A673 (cell line): ENCODE results near the gene HAPLN2. TPM values are rescaled to one million over a fixed set of nuclear protein-coding genes. Genes with fewer than 3 reads are reported as not detected.

Experiments used
- BruUV-seq: library from RNA; stranded (reverse); fragments of 400-500 nt; replicated peaks from 2 replicates; lab custom pipeline; 2021; lab: Mats Ljungman, UMichigan
- CTCF ChIA-PET: fragments of 300-600 bp; sonication (Branson Sonifier 250); formaldehyde crosslinking; loops from one replicate; lab custom pipeline; 2022; ENCODE audit warnings: antibody characterized with exemption; lab: Charles Lee
- POLR2A ChIA-PET: fragments of 300-600 bp; sonication (Branson Sonifier 250); formaldehyde crosslinking; loops from one replicate; lab custom pipeline; 2022; ENCODE audit warnings: antibody characterized with exemption; ENCODE audit not compliant: low non-redundant PET; lab: Charles Lee
- DNase-seq: peaks from one replicate; pipeline ENCODE4 v3.0.0-alpha.2; 2015; ENCODE audit warnings: low spot score
- H3K27ac ChIP-seq: fragments of 200-600 bp; sonication (generic); 2 replicates; pipeline ENCODE4 v1.5.1; 2016; ENCODE audit warnings: mixed run types, low read depth, mild to moderate bottlenecking, mixed read lengths, antibody characterized with exemption, low read length; ENCODE audit not compliant: poor library complexity, severe bottlenecking
- H3K27me3 ChIP-seq: fragments of 200-600 bp; sonication (generic); replicated peaks from 2 replicates; pipeline ENCODE4 v1.6.1; 2017; ENCODE audit warnings: mixed run types, low read depth, mild to moderate bottlenecking, mixed read lengths, antibody characterized with exemption, low read length; ENCODE audit not compliant: insufficient read depth, poor library complexity
- H3K36me3 ChIP-seq: fragments of 200-600 bp; sonication (generic); 2 replicates; pipeline ENCODE4 v1.6.1; 2016; ENCODE audit warnings: mixed run types, mild to moderate bottlenecking, mixed read lengths, antibody characterized with exemption, low read length; ENCODE audit not compliant: insufficient read depth, poor library complexity, severe bottlenecking
- H3K4me1 ChIP-seq: fragments of 200-600 bp; sonication (generic); 2 replicates; pipeline ENCODE4 v1.6.1; 2017; ENCODE audit warnings: mixed run types, mild to moderate bottlenecking, mixed read lengths, antibody characterized with exemption, low read length; ENCODE audit not compliant: insufficient read depth, poor library complexity, severe bottlenecking
- H3K4me3 ChIP-seq: fragments of 200-600 bp; sonication (generic); 2 replicates; pipeline ENCODE4 v1.5.1; 2016; ENCODE audit warnings: low read depth, mixed run types, mild to moderate bottlenecking, mixed read lengths, low read length; ENCODE audit not compliant: poor library complexity, severe bottlenecking
- H3K9me3 ChIP-seq: fragments of 200-600 bp; sonication (generic); 2 replicates; pipeline ENCODE4 v1.6.1; 2016; ENCODE audit warnings: mixed run types, low read depth, mild to moderate bottlenecking, mixed read lengths, antibody characterized with exemption, low read length; ENCODE audit not compliant: poor library complexity, severe bottlenecking
- EZH2 ChIP-seq: fragments of 200-600 bp; sonication (generic); IDR thresholded peaks from 2 replicates; pipeline ENCODE4 v1.6.1; 2017; ENCODE audit warnings: borderline replicate concordance, low read depth, mild to moderate bottlenecking, mixed read lengths, antibody characterized with exemption, low read length; ENCODE audit not compliant: poor library complexity, severe bottlenecking
- intact Hi-C: fragments of 100-400 bp; cut with micrococcal nuclease; formaldehyde crosslinking; loops from one replicate; pipeline ENCODE4 v1.10.0; 2022; ENCODE audit not compliant: unreplicated experiment
- total RNA-seq: library from RNA; stranded (reverse); gene quantifications from 2 replicates; pipeline ENCODE4 v1.2.3, GENCODE V29; 2021
- TF ChIP-seq, protein P1 (sequence below): fragments of 300-800, 200-600 bp; sonication (generic); conservative IDR thresholded peaks from 2 replicates; pipeline ENCODE4 v1.5.1; 2017; ENCODE audit warnings: low read depth, mild to moderate bottlenecking, antibody characterized with exemption, low read length, moderate library complexity, mixed read lengths

HAPLN2 gene
- total RNA-seq, 1 experiment from 2014 or later: not detected

DNA sequence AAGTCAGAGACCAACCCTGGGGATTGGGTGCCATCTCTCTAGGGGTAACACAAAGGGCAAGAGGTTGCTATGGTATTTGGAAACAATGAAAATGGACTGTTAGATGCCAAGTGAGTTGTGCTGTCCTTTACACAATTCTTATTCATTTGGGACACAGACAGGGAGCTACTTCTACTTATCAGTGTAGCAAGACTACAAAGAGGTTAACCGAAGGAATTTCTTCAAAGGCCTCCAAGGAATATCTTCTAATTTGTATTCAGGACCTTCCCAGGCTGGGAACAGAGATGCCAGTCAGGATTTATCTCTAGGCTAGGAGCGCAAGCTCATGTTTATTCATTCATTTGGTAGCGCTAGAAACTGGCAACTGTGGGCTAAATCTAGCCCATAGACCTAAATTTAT is 25.0 kb upstream of the HAPLN2 start:
- POLR2A ChIA-PET: interaction anchor here (0.6 kb wide), 1 partner anchor 25 kb away, joined by 3 read pairs; the partner anchor contains the start of gene HAPLN2
- Histone ChIP-seq H3K9me3 (no peaks in the 10 kb centered on the region), H3K36me3 (peaks cover 61% of the 10 kb centered on the region), H3K4me3 (no peak overlapping the region), H3K4me1 (peaks cover 4% of the 10 kb centered on the region), H3K27ac (no peak overlapping the region), H3K27me3 (no peaks in the 10 kb centered on the region)
- no TSS peak for BruUV-seq
- CTCF ChIA-PET: no interaction called here
- intact Hi-C loops: no loop called here
- no peak for DNase-seq
- no peak for TF ChIP-seq EZH2
- TF ChIP-seq, protein P1, sequence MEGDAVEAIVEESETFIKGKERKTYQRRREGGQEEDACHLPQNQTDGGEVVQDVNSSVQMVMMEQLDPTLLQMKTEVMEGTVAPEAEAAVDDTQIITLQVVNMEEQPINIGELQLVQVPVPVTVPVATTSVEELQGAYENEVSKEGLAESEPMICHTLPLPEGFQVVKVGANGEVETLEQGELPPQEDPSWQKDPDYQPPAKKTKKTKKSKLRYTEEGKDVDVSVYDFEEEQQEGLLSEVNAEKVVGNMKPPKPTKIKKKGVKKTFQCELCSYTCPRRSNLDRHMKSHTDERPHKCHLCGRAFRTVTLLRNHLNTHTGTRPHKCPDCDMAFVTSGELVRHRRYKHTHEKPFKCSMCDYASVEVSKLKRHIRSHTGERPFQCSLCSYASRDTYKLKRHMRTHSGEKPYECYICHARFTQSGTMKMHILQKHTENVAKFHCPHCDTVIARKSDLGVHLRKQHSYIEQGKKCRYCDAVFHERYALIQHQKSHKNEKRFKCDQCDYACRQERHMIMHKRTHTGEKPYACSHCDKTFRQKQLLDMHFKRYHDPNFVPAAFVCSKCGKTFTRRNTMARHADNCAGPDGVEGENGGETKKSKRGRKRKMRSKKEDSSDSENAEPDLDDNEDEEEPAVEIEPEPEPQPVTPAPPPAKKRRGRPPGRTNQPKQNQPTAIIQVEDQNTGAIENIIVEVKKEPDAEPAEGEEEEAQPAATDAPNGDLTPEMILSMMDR: no peak

DNA sequence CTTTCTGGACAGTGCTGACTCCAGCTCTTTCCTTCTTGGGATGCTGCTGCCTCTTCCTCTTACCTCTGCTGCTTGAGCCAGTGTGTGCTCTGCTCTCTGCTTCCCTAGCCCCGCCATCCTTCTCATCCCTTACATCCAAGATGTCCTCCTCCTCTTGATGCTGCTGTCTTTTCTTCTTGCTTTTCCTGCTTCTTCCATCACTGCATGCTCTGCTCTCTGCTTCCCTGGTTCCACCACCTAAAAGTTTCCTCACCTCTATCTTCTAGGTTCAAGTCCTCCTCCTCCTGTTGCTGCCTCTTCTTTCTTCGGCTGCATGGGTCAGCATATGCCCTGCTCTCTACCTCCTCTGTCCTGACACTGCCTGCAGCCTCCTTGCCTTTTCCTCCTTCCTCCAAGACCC is 24.2 kb upstream of the HAPLN2 start:
- Histone ChIP-seq H3K27me3 (no peaks in the 10 kb centered on the region), H3K27ac (no peak overlapping the region), H3K4me1 (peaks cover 4% of the 10 kb centered on the region), H3K4me3 (no peak overlapping the region), H3K36me3 (peaks cover 61% of the 10 kb centered on the region), H3K9me3 (no peaks in the 10 kb centered on the region)
- no peak for DNase-seq
- intact Hi-C loops: no loop called here
- TSS peak; percentile 86 for BruUV-seq
- POLR2A ChIA-PET: no interaction called here
- CTCF ChIA-PET: no interaction called here
- TF ChIP-seq, protein P1: no peak
- no peak for TF ChIP-seq EZH2

DNA sequence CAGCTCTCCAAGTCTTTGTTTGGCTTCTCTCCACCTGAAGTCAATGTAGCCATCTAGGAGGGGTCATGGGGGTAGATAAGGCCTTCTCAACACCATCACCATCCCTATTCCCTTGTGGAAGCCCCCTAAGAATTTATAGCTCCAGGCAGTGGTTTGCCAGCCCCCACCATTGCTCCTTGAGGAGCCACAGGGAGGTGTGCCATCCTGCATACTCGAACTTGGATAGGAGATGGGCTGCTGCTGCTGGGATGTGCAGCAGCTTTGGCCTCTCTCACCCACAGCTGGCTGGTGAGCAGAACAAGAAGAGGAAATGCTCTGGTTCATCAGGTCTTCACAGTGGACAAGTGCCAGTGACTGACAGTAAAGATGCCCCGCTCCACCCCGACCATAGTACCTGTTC is 22.8 kb upstream of the HAPLN2 start:
- no peak for DNase-seq
- POLR2A ChIA-PET: no interaction called here
- Histone ChIP-seq H3K27me3 (no peaks in the 10 kb centered on the region), H3K9me3 (no peaks in the 10 kb centered on the region), H3K4me3 (no peak overlapping the region), H3K36me3 (peaks cover 61% of the 10 kb centered on the region), H3K4me1 (peaks cover 4% of the 10 kb centered on the region), H3K27ac (no peak overlapping the region)
- TF ChIP-seq EZH2: no peak
- TF ChIP-seq, protein P1: no peak
- CTCF ChIA-PET: no interaction called here
- no TSS peak for BruUV-seq
- intact Hi-C loops: no loop called here
